Activated naive CD4-positive, alpha-beta T cell treated with anti-CD3 and anti-CD28 coated beads, Interleukin-2, amount 10 ng/mL, durations not matched to agents 7 days and 5 days (primary cell): Measurements from ENCODE around the gene GHR.

Source experiments
- CTCF ChIA-PET: fragments of 350-600 bp; sonication (Branson Sonifier 250); formaldehyde crosslinking; loops from one replicate; lab custom pipeline; 2021; ENCODE audit warnings: antibody characterized with exemption; lab: Charles Lee
- DNase-seq: peaks from one replicate; pipeline ENCODE4 v3.0.0-alpha.2; 2020
- H3K27ac Mint-ChIP-seq: one replicate; pipeline ENCODE4 v1.8.0; 2021; ENCODE audit warnings: mild to moderate bottlenecking, moderate library complexity, mixed read lengths
- H3K27me3 Mint-ChIP-seq: one replicate; pipeline ENCODE4 v1.8.0; 2021; ENCODE audit warnings: mild to moderate bottlenecking, mixed read lengths
- H3K36me3 Mint-ChIP-seq: one replicate; pipeline ENCODE4 v1.8.0; 2021; ENCODE audit warnings: mixed read lengths
- H3K4me1 Mint-ChIP-seq: one replicate; pipeline ENCODE4 v1.8.0; 2021; ENCODE audit warnings: mixed read lengths
- H3K4me3 Mint-ChIP-seq: one replicate; pipeline ENCODE4 v1.8.0; 2021; ENCODE audit warnings: mild to moderate bottlenecking, moderate library complexity, mixed read lengths
- H3K9me3 Mint-ChIP-seq: one replicate; pipeline ENCODE4 v1.8.0; 2021; ENCODE audit warnings: mixed read lengths

Gene GHR

DNA sequence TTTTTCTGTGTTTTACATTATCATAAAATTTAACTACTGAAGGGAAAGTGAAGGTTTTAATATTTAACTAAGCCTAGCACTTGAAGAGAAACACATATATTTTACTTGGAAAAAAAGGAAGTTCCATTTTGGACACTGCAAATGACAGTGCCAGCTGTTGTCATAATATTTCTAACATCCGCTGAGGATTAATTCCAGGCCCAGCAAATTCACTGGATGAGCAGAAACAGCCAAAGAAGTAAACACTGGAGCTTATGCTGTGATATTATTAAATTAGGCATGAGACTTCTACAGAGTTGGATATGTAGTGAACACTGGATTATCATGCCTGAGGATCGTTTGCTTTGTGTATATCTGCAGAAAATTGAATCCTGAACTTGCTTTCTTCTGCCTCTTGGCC lies 67.6 kb downstream of the GHR start:
- CTCF ChIA-PET: interaction anchor here (1.2 kb wide), 1 partner anchor 9 kb away, joined by 3 read pairs; no protein-coding TSS in a partner anchor
- Mint-ChIP-seq H3K27me3 (no peaks in the 10 kb centered on the region), H3K4me3 (no peak overlapping the region), H3K4me1 (no peaks in the 10 kb centered on the region), H3K36me3 (no peaks in the 10 kb centered on the region), H3K27ac (no peak overlapping the region), H3K9me3 (no peaks in the 10 kb centered on the region)
- no peak for DNase-seq

DNA sequence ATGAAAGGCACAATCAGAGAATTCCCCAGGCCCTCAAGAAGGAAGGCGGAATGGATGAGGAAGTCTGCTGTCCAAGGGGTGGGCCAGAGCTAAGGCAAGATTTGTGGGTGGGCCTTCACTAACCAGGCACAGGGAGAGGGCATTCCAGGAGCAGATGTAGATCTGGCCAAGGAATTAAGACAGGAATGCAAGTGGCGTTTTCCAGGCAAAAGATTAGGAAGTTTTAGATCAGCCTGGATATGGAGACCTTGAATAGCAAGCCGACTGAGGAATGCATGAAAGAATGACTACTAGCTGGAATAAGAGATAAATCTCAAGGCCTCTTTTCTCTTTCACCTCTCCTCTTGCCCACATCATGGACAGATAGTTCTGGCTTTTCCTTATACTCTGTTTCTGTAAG lies 68.5 kb downstream of the GHR start:
- Mint-ChIP-seq H3K27me3 (no peaks in the 10 kb centered on the region), H3K27ac (no peak overlapping the region), H3K9me3 (no peaks in the 10 kb centered on the region), H3K4me3 (no peak overlapping the region), H3K4me1 (no peaks in the 10 kb centered on the region), H3K36me3 (no peaks in the 10 kb centered on the region)
- CTCF ChIA-PET: no interaction called here
- DNase-seq: no peak

DNA sequence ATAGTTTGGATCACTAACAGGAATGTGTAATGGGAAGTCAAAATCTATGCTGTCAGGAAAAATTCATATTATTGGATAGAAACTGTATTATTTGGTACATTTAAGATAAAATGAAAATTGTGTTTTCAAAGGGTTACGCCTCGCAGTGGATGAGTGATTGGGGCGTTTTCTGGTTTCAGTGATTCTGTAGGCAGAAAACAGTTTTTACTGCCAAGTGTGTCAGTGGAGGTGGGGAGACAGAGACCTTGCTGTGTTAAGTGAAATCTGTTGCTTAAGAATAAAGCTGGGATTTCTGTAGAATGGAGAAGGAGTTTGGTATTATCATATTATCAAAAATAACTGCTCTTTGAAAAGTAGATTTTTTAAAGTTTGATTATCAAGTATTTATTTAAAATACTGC lies 69.7 kb downstream of the GHR start:
- Mint-ChIP-seq H3K4me3 (no peak overlapping the region), H3K4me1 (no peaks in the 10 kb centered on the region), H3K27ac (no peak overlapping the region), H3K27me3 (no peaks in the 10 kb centered on the region), H3K9me3 (no peaks in the 10 kb centered on the region), H3K36me3 (no peaks in the 10 kb centered on the region)
- DNase-seq: no peak
- CTCF ChIA-PET: no interaction called here

- no peak overlapping the region for H3K4me3 Mint-ChIP-seq
- no peak overlapping the region for H3K27ac Mint-ChIP-seq
- no peaks in the 10 kb centered on the region for H3K36me3 Mint-ChIP-seq
- H3K27me3 Mint-ChIP-seq: no peaks in the 10 kb centered on the region
- DNase-seq: no peak
- H3K4me1 Mint-ChIP-seq: no peaks in the 10 kb centered on the region
- H3K9me3 Mint-ChIP-seq: no peaks in the 10 kb centered on the region
- CTCF ChIA-PET: no interaction called here
Observed at GRCh38 chr5:42494414-42494813, 71.2 kb downstream of the GHR start.

- no peaks in the 10 kb centered on the region for H3K36me3 Mint-ChIP-seq
- CTCF ChIA-PET: no interaction called here
- no peaks in the 10 kb centered on the region for H3K4me1 Mint-ChIP-seq
Observed at GRCh38 chr5:42495914-42496313, 72.7 kb downstream of the GHR start.

GRCh38 chr5:42496397-42497156 lies 73.3 kb downstream of the GHR start:
- Mint-ChIP-seq H3K4me3 (no peak overlapping the region), H3K9me3 (no peaks in the 10 kb centered on the region), H3K36me3 (no peaks in the 10 kb centered on the region), H3K4me1 (no peaks in the 10 kb centered on the region), H3K27ac (no peak overlapping the region), H3K27me3 (no peaks in the 10 kb centered on the region)
- CTCF ChIA-PET: no interaction called here
- no peak for DNase-seq

More at GRCh38 chr5:42495914-42496313, 72.7 kb downstream of the GHR start:
- DNase-seq: no peak
- Mint-ChIP-seq H3K9me3 (no peaks in the 10 kb centered on the region), H3K4me3 (no peak overlapping the region), H3K27ac (no peak overlapping the region), H3K27me3 (no peaks in the 10 kb centered on the region)

GRCh38 chr5:42498000-42498399 lies 74.8 kb downstream of the GHR start:
- H3K27me3 Mint-ChIP-seq: no peaks in the 10 kb centered on the region
- DNase-seq: no peak
- H3K9me3 Mint-ChIP-seq: no peaks in the 10 kb centered on the region
- no peaks in the 10 kb centered on the region for H3K36me3 Mint-ChIP-seq
- no peaks in the 10 kb centered on the region for H3K4me1 Mint-ChIP-seq
- H3K4me3 Mint-ChIP-seq: no peak overlapping the region
- H3K27ac Mint-ChIP-seq: no peak overlapping the region
- CTCF ChIA-PET: no interaction called here

DNA sequence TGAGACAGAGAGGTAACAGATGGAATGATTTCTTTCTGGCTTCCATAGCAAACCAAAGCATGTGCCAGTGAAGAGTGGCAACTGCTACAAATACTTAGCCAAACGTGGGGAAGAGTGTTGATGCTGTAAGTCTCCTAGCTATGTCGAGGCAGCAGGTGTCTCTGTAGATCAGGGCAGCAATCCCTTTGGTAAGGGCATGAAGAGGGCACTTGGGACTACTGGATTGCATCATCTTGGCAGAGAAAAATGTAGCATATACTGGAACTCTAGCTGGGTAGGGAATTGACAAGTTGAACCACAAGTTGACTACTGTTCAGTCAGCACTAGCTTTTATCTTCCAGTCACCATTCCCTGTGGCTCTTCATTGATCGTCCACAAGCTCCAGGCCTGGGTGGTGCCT lies 75.8 kb downstream of the GHR start:
- H3K27me3 Mint-ChIP-seq: no peaks in the 10 kb centered on the region
- no peak overlapping the region for H3K27ac Mint-ChIP-seq
- no peaks in the 10 kb centered on the region for H3K4me1 Mint-ChIP-seq
- no peaks in the 10 kb centered on the region for H3K36me3 Mint-ChIP-seq
- no peak for DNase-seq
- no peak overlapping the region for H3K4me3 Mint-ChIP-seq
- no peaks in the 10 kb centered on the region for H3K9me3 Mint-ChIP-seq
- CTCF ChIA-PET: no interaction called here

- no peaks in the 10 kb centered on the region for H3K36me3 Mint-ChIP-seq
- CTCF ChIA-PET: interaction anchor here (1.1 kb wide), 1 partner anchor 10 kb away, joined by 3 read pairs; no protein-coding TSS in a partner anchor
- H3K27ac Mint-ChIP-seq: no peak overlapping the region
- H3K4me3 Mint-ChIP-seq: no peak overlapping the region
- H3K27me3 Mint-ChIP-seq: no peaks in the 10 kb centered on the region
- DNase-seq: no peak
- H3K9me3 Mint-ChIP-seq: no peaks in the 10 kb centered on the region
- no peaks in the 10 kb centered on the region for H3K4me1 Mint-ChIP-seq
Observed at GRCh38 chr5:42500003-42500599, 76.9 kb downstream of the GHR start.

DNA sequence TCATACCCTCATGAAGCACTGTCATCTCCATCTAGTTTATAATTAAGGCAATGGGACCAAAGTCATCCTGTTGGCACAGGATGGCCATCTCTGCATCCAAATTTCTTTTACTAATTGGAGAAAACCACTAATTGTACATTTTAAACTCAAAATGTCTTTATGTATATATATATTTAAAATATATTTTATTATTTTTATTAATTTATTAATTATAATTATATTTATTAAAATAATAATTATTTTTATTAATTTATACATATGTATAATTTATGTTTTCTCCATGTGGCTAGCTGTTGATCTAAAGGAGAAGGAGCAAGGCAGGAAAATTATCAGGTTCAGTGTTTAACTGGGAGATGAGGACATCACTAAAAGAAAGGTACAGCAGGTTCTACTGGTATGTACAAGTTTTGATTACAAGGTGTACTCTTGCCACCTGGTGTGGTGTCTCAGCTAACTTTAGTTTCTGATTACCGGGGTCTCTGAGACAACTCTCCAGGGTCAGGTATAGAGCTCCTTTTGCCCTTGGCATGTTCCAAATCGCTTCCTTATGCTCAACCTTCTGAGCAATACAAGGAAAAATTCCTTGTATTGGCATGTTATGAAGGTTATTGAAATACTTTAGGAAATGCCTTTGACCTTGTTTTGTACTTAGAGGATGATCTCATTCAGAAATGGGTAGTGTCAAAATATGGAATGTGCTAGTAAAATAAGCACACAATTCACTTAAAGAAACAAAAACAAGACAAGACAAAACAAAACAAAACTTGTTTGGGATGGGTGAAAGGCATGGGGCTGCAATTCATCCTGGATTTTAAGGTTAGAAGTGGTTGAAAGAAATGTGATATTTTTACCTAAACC lies 79.6 kb downstream of the GHR start:
- Mint-ChIP-seq H3K36me3 (no peaks in the 10 kb centered on the region), H3K4me1 (no peaks in the 10 kb centered on the region), H3K4me3 (no peak overlapping the region), H3K9me3 (no peaks in the 10 kb centered on the region), H3K27ac (no peak overlapping the region), H3K27me3 (no peaks in the 10 kb centered on the region)
- DNase-seq: no peak
- CTCF ChIA-PET: no interaction called here

- no peak overlapping the region for H3K27ac Mint-ChIP-seq
- no peak for DNase-seq
- H3K9me3 Mint-ChIP-seq: no peaks in the 10 kb centered on the region
- H3K36me3 Mint-ChIP-seq: no peaks in the 10 kb centered on the region
- H3K27me3 Mint-ChIP-seq: no peaks in the 10 kb centered on the region
- H3K4me1 Mint-ChIP-seq: no peaks in the 10 kb centered on the region
- H3K4me3 Mint-ChIP-seq: no peak overlapping the region
- CTCF ChIA-PET: no interaction called here
Observed at GRCh38 chr5:42506662-42507061, 83.4 kb downstream of the GHR start.

- H3K27ac Mint-ChIP-seq: no peak overlapping the region
- H3K4me1 Mint-ChIP-seq: no peaks in the 10 kb centered on the region
- H3K9me3 Mint-ChIP-seq: no peaks in the 10 kb centered on the region
- no peak for DNase-seq
- CTCF ChIA-PET: no interaction called here
- H3K36me3 Mint-ChIP-seq: no peaks in the 10 kb centered on the region
- H3K27me3 Mint-ChIP-seq: no peaks in the 10 kb centered on the region
- no peak overlapping the region for H3K4me3 Mint-ChIP-seq
Observed at GRCh38 chr5:42507451-42508097, 84.3 kb downstream of the GHR start.

GRCh38 chr5:42513246-42513645 lies 90.0 kb downstream of the GHR start:
- no peaks in the 10 kb centered on the region for H3K9me3 Mint-ChIP-seq
- no peaks in the 10 kb centered on the region for H3K4me1 Mint-ChIP-seq
- H3K27ac Mint-ChIP-seq: no peak overlapping the region
- H3K36me3 Mint-ChIP-seq: no peaks in the 10 kb centered on the region
- no peak overlapping the region for H3K4me3 Mint-ChIP-seq
- CTCF ChIA-PET: interaction anchor here (0.7 kb wide), 1 partner anchor 40 kb away, joined by 3 read pairs; no protein-coding TSS in a partner anchor
- no peaks in the 10 kb centered on the region for H3K27me3 Mint-ChIP-seq
- no peak for DNase-seq

DNA sequence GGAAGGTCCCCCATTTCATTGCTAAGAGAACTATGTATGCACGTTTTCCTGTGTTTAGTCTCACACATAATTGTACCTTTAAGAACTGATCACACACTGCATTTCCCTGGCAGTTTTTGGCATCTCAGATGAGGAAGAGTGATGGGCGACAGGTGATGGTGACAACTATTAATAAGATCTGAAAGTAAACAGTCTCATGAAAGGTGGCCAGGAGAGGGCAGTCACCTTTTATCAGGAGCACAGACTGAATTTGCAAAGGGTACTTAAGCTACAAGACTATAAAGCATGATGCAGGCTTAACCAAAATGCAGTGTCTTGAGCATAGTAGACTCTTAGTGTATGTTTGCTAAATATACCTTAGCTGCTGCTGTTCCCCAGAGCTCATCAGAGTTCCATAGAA lies 91.5 kb downstream of the GHR start:
- Mint-ChIP-seq H3K9me3 (no peaks in the 10 kb centered on the region), H3K4me1 (no peaks in the 10 kb centered on the region), H3K36me3 (no peaks in the 10 kb centered on the region), H3K4me3 (no peak overlapping the region), H3K27ac (no peak overlapping the region), H3K27me3 (no peaks in the 10 kb centered on the region)
- CTCF ChIA-PET: interaction anchor here (1.8 kb wide), 1 partner anchor 375 kb away, joined by 7 read pairs; no protein-coding TSS in a partner anchor
- no peak for DNase-seq
